Measurements from ENCODE around the gene CASD1.

CASD1 gene

GRCh38 chr7:94590526-94591162 lies 81.0 kb downstream of the CASD1 start:
- DNase-seq: no peak

GRCh38 chr7:94591176-94591575 lies 81.6 kb downstream of the CASD1 start:
- DNase-seq: no peak

- no peak for DNase-seq
Measured at GRCh38 chr7:94594882-94595281, 85.3 kb downstream of the CASD1 start.

DNA sequence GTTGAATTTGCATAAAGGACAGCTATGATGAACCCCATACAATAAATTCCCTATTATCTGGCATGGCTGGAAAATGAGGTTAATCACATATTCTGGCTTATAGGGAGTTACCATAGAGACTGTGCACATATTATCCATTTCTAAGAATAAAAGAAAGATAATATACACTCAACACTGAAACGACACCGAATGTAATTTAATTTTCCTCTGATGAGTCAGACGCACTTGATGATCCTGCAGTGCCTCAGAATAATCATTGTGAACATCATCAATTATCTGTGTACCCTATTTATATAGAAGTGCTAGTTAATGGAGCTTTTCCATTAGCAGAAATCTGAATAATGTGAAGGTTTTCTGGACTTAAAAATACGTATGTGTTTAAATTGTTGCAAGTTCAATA lies 86.1 kb downstream of the CASD1 start:
- DNase-seq: no peak

- DNase-seq: no peak
Measured at GRCh38 chr7:94600267-94600666, 90.7 kb downstream of the CASD1 start.

DNA sequence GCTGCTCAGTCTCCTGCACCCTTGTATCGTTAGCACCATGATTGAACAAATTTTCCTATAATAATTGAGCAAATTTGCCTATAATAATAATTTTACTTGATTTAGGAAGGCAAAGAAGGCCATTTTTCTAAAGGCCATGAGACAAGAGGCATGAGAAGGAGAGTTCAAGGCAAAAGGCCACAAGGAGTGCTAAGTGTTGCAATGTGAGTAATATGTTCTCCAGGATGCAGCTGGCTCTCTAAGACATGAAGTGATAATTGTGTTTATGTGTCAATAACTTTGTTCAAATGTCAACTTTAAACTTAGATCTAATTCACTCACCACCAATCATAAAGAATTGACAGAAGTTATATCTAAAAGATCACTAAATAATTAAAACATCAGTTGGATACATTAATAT lies 92.6 kb downstream of the CASD1 start:
- DNase-seq: no peak

- no peak for DNase-seq
Measured at GRCh38 chr7:94605031-94605430, 95.4 kb downstream of the CASD1 start.
